Measurements from ENCODE around the gene SNX9. TPM values are rescaled to one million over a fixed set of nuclear protein-coding genes. Genes with fewer than 3 reads are reported as not detected.

Gene SNX9
- total and polyA plus RNA-seq, 2 of the 4 experiments (the other 2 are of a cell fraction) = 35.3 to 41.2 TPM

GRCh38 chr6:157967020-157967419 lies 144.0 kb downstream of the SNX9 start:
- intact Hi-C loops (cut with micrococcal nuclease) (no loop called here), in situ Hi-C loops (cut with MboI; ENCODE audit: low sequenced_read_pairs) (no loop called here), dilution Hi-C loops (cut with HindIII; ENCODE audit: low sequenced_read_pairs, unreplicated experiment) (no loop called here)
- no peak overlapping the region for H2BK20ac ChIP-seq (ENCODE audit: low read depth, low read length)
- H2AK5ac ChIP-seq (ENCODE audit: low read depth, low read length) = no peak overlapping the region
- H2AK9ac ChIP-seq (replicated peaks; ENCODE audit: low read depth, low read length, poor library complexity) = peak overlapping the region; percentile 73
- no peak overlapping the region for H2AFZ ChIP-seq (replicated peaks; ENCODE audit: low read length, poor library complexity)
- TF ChIP-seq RCOR1 (IDR thresholded peaks at IDR 0.05; ENCODE audit: insufficient replicate concordance, low read length) (no peak), RAD21 (IDR thresholded peaks at IDR 0.05; ENCODE audit: low read length) (no peak), POLR2A (IDR thresholded peaks at IDR 0.05; ENCODE audit: low read depth, low read length) (no peak), RFX5 (IDR thresholded peaks at IDR 0.05; ENCODE audit: low read depth, low read length) (no peak), NFE2L2 (IDR thresholded peaks at IDR 0.05; ENCODE audit: low read depth, low read length) (no peak), SMC3 (IDR thresholded peaks at IDR 0.05; ENCODE audit: low read depth, low read length) (no peak), BHLHE40 (IDR thresholded peaks at IDR 0.05; ENCODE audit: low read depth, low read length) (no peak), ELK1 (IDR thresholded peaks at IDR 0.05; ENCODE audit: borderline replicate concordance, low read depth, low read length) (no peak), MXI1 (IDR thresholded peaks at IDR 0.05; ENCODE audit: borderline replicate concordance, low read depth, low read length) (no peak)
- H2BK15ac ChIP-seq (ENCODE audit: low read depth, low read length) = no peak overlapping the region
- no peaks in the 10 kb centered on the region for H3K36me3 ChIP-seq (ENCODE audit: control insufficient read depth, insufficient read depth, low read length)
- no peak overlapping the region for H2BK5ac ChIP-seq (ENCODE audit: low read depth, low read length, poor library complexity, severe bottlenecking)
- BruUV-seq (replicated peaks) = no TSS peak
- CTCF ChIA-PET = interaction anchor here (0.6 kb wide), 1 partner anchor 140 kb away, joined by 4 read pairs; no protein-coding TSS in a partner anchor
- H3K18ac ChIP-seq (ENCODE audit: low read depth, low read length) = no peak overlapping the region
- H4K91ac ChIP-seq (ENCODE audit: insufficient read depth, low read depth, low read length) = no peak overlapping the region
- no peak overlapping the region for H2BK120ac ChIP-seq (ENCODE audit: low read depth, low read length)
- no peak overlapping the region for H3K56ac ChIP-seq (ENCODE audit: extremely low read depth, insufficient read depth, low read length)
- no peaks in the 10 kb centered on the region for H3K27me3 ChIP-seq (ENCODE audit: control insufficient read depth, insufficient read depth, low read length)
- H3K23ac ChIP-seq (ENCODE audit: low read depth, low read length) = no peak overlapping the region
- no CpG with 5 or more reads among the region's 6 CpGs for whole genome bisulfite sequencing, 2 experiments (ENCODE audit: extremely low coverage in 2 of 2, insufficient read length in 1 of 2)
- no peaks in the 10 kb centered on the region for H3K4me1 ChIP-seq (ENCODE audit: control insufficient read depth, insufficient read depth, low read length)
- H3K4ac ChIP-seq (ENCODE audit: low read depth, low read length) = no peak overlapping the region
- DNase-seq (no peak), ATAC-seq (ENCODE audit: low read depth) (no peak)
- H3K79me1 ChIP-seq (ENCODE audit: low read depth in 1 of 2, low read length in 2 of 2) = no peaks in the 10 kb centered on the region
- H3K14ac ChIP-seq (replicated peaks; ENCODE audit: low read depth, low read length) = no peak overlapping the region
- no peaks in the 10 kb centered on the region for H3K9me3 ChIP-seq (ENCODE audit: control insufficient read depth, insufficient read depth, low read length)
- H3K4me3 ChIP-seq (ENCODE audit: insufficient read depth, low read depth, low read length) = no peak overlapping the region
- no peak overlapping the region for H3K4me2 ChIP-seq (ENCODE audit: low read depth, low read length)
- H3K9me1 ChIP-seq (ENCODE audit: insufficient read depth, low read length) = 0 out of 2 replicates have a peak, but pooled peaks cover 3% of the 10 kb centered on the region
- H4K8ac ChIP-seq (ENCODE audit: low read depth in 2 of 2, low read length in 2 of 2) = no peak overlapping the region
- no peaks in the 10 kb centered on the region for H4K20me1 ChIP-seq (ENCODE audit: insufficient read depth, low read length)
- H3K9ac ChIP-seq (ENCODE audit: low read depth, low read length) = no peak overlapping the region
- no peak overlapping the region for H3K27ac ChIP-seq (ENCODE audit: insufficient read depth, low read length)
- POLR2A ChIA-PET (ENCODE audit: unreplicated experiment) = no interaction called here
- H4K5ac ChIP-seq (ENCODE audit: low read depth, low read length) = no peak overlapping the region

All from IMR-90 (cell line).